GM10847 (cell line): ENCODE measurements around the gene OSBPL3.
A peak's percentile ranks its signal among the peaks of the same experiment; 100 is the strongest.

Source experiments
- POLR2A ChIP-seq: IDR thresholded peaks from 2 replicates; pipeline ENCODE4 v1.6.1; 2011; ENCODE audit not compliant: insufficient read length; ENCODE audit errors: extremely low read depth

The OSBPL3 gene

GRCh38 chr7:24979863-24980533, at the start of gene OSBPL3:
OSBPL3 (minus strand) TSS chr7:24980178; CDS start chr7:24892472, 87,706 bp downstream.
- peak; percentile 88 for TF ChIP-seq POLR2A

GRCh38 chr7:25029075-25029474, 49.1 kb upstream of the OSBPL3 start:
- TF ChIP-seq POLR2A: no peak

- TF ChIP-seq POLR2A: no peak
Measured at GRCh38 chr7:25028370-25029021, 48.5 kb upstream of the OSBPL3 start.

GRCh38 chr7:25026156-25026555, 46.2 kb upstream of the OSBPL3 start:
- TF ChIP-seq POLR2A: no peak

- no peak for TF ChIP-seq POLR2A
Measured at GRCh38 chr7:25025218-25025671, 45.3 kb upstream of the OSBPL3 start.

GRCh38 chr7:25024066-25024465, 44.1 kb upstream of the OSBPL3 start:
- TF ChIP-seq POLR2A: no peak

- no peak for TF ChIP-seq POLR2A
Measured at GRCh38 chr7:25014756-25015155, 34.8 kb upstream of the OSBPL3 start.

- TF ChIP-seq POLR2A: no peak
Measured at GRCh38 chr7:25012254-25012653, 32.3 kb upstream of the OSBPL3 start.

GRCh38 chr7:25009257-25009656, 29.3 kb upstream of the OSBPL3 start:
- TF ChIP-seq POLR2A: no peak

GRCh38 chr7:25007668-25008067, 27.7 kb upstream of the OSBPL3 start:
- no peak for TF ChIP-seq POLR2A

- TF ChIP-seq POLR2A: no peak
Measured at GRCh38 chr7:25006276-25006675, 26.3 kb upstream of the OSBPL3 start.

- no peak for TF ChIP-seq POLR2A
Measured at GRCh38 chr7:25005658-25006057, 25.7 kb upstream of the OSBPL3 start.

GRCh38 chr7:25002786-25003185, 22.8 kb upstream of the OSBPL3 start:
- no peak for TF ChIP-seq POLR2A

GRCh38 chr7:24995466-24995865, 15.5 kb upstream of the OSBPL3 start:
- no peak for TF ChIP-seq POLR2A

GRCh38 chr7:24992314-24992713, 12.3 kb upstream of the OSBPL3 start:
- TF ChIP-seq POLR2A: no peak

GRCh38 chr7:24991353-24991752, 11.4 kb upstream of the OSBPL3 start:
- no peak for TF ChIP-seq POLR2A
